Measurements from ENCODE around the gene ABHD16B. TPM values are rescaled to one million over a fixed set of nuclear protein-coding genes. Genes with fewer than 3 reads are reported as not detected.

Gene ABHD16B
- total and polyA plus RNA-seq, 2 experiments from 2014 or later: not detected

DNA sequence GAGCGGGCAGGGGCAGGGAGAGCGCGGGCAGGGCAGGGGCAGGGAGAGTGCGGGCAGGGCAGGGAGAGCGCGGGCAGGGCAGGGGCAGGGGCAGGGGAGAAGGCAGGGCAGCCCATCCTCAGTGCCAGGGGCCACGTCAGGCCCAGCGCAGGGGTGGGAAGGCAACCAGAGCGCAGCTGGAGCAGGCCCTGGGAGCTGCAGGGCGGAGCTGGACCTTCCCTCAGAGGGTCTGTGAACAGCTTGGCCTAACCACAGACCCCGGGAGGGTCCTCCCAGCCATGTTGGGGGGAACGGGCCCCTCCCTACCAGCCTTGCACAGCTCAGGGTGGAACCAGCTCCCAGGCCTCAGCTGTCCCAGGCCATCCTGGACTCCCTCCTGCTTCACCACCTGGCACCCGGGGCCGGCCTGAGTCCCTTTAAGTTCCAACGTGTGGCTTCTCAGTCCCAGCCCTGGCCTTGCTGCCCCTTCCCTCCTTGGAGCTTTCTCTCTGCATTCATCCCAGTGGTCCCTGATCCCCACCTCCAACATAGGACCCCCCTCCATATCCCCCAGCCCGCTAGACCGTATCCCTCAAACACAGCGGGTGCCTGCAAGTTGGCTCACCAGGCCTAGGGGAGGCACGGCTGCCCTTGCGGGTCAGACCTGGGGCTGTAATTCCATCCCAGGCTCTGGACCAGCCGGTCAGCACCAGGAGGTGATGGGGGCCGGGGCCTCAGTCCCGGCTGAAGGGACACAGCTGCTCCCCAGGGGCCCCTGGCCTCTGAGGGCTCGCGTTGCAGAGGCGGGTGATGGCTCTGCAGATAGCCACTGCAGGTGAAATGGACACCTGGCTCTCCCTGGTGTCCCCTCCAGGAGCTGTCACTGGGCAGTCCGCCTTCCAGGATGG lies 24.6 kb upstream of the ABHD16B start:
- H3K4me2 ChIP-seq: no peak overlapping the region
- Mint-ChIP-seq H3K27ac (no peak overlapping the region), H3K4me1 (peaks cover 27% of the 10 kb centered on the region), H3K36me3 (ENCODE audit: low read depth) (no peaks in the 10 kb centered on the region), H3K27me3 (ENCODE audit: insufficient read depth, low read depth, poor library complexity) (peaks cover 19% of the 10 kb centered on the region), H3K9me3 (no peaks in the 10 kb centered on the region), H3K4me3 (no peak overlapping the region)
- H3K4me3 ChIP-seq: no peak overlapping the region
- no peaks in the 10 kb centered on the region for H4K20me1 ChIP-seq (replicated peaks; ENCODE audit: insufficient read depth)
- H3K79me2 ChIP-seq (replicated peaks; ENCODE audit: insufficient read depth): no peaks in the 10 kb centered on the region
- H3K36me3 ChIP-seq (ENCODE audit: insufficient read depth): no peaks in the 10 kb centered on the region
- H3F3A ChIP-seq (replicated peaks; ENCODE audit: low read depth): 0 out of 2 replicates have a peak, but pooled peaks cover 12% of the 10 kb centered on the region
- H3K4me1 ChIP-seq (ENCODE audit: insufficient read depth): peaks cover 21% of the 10 kb centered on the region; the same call in 1 of the 2 replicates
- H3K27ac ChIP-seq (ENCODE audit: low read depth): no peak overlapping the region
- no peak overlapping the region for H2AFZ ChIP-seq
- peaks cover 25% of the 10 kb centered on the region for H3K27me3 ChIP-seq (ENCODE audit: insufficient read depth)
- no peak for ATAC-seq
- TF ChIP-seq ZNF114 (CRISPR knock-in tag; IDR thresholded peaks at IDR 0.05): no peak
- TF ChIP-seq, protein P1, sequence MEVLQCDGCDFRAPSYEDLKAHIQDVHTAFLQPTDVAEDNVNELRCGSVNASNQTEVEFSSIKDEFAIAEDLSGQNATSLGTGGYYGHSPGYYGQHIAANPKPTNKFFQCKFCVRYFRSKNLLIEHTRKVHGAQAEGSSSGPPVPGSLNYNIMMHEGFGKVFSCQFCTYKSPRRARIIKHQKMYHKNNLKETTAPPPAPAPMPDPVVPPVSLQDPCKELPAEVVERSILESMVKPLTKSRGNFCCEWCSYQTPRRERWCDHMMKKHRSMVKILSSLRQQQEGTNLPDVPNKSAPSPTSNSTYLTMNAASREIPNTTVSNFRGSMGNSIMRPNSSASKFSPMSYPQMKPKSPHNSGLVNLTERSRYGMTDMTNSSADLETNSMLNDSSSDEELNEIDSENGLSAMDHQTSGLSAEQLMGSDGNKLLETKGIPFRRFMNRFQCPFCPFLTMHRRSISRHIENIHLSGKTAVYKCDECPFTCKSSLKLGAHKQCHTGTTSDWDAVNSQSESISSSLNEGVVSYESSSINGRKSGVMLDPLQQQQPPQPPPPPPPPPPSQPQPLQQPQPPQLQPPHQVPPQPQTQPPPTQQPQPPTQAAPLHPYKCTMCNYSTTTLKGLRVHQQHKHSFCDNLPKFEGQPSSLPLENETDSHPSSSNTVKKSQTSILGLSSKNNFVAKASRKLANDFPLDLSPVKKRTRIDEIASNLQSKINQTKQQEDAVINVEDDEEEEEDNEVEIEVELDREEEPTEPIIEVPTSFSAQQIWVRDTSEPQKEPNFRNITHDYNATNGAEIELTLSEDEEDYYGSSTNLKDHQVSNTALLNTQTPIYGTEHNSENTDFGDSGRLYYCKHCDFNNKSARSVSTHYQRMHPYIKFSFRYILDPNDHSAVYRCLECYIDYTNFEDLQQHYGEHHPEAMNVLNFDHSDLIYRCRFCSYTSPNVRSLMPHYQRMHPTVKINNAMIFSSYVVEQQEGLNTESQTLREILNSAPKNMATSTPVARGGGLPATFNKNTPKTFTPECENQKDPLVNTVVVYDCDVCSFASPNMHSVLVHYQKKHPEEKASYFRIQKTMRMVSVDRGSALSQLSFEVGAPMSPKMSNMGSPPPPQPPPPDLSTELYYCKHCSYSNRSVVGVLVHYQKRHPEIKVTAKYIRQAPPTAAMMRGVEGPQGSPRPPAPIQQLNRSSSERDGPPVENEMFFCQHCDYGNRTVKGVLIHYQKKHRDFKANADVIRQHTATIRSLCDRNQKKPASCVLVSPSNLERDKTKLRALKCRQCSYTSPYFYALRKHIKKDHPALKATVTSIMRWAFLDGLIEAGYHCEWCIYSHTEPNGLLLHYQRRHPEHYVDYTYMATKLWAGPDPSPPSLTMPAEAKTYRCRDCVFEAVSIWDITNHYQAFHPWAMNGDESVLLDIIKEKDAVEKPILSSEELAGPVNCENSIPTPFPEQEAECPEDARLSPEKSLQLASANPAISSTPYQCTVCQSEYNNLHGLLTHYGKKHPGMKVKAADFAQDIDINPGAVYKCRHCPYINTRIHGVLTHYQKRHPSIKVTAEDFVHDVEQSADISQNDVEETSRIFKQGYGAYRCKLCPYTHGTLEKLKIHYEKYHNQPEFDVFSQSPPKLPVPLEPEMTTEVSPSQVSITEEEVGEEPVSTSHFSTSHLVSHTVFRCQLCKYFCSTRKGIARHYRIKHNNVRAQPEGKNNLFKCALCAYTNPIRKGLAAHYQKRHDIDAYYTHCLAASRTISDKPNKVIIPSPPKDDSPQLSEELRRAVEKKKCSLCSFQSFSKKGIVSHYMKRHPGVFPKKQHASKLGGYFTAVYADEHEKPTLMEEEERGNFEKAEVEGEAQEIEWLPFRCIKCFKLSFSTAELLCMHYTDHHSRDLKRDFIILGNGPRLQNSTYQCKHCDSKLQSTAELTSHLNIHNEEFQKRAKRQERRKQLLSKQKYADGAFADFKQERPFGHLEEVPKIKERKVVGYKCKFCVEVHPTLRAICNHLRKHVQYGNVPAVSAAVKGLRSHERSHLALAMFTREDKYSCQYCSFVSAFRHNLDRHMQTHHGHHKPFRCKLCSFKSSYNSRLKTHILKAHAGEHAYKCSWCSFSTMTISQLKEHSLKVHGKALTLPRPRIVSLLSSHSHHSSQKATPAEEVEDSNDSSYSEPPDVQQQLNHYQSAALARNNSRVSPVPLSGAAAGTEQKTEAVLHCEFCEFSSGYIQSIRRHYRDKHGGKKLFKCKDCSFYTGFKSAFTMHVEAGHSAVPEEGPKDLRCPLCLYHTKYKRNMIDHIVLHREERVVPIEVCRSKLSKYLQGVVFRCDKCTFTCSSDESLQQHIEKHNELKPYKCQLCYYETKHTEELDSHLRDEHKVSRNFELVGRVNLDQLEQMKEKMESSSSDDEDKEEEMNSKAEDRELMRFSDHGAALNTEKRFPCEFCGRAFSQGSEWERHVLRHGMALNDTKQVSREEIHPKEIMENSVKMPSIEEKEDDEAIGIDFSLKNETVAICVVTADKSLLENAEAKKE (CRISPR knock-in tag; IDR thresholded peaks at IDR 0.05): no peak
- TF ChIP-seq POLR2AphosphoS5 (IDR thresholded peaks at IDR 0.05; ENCODE audit: low read depth): no peak
- no peaks in the 10 kb centered on the region for H3K9me2 ChIP-seq (ENCODE audit: insufficient read depth)
- DNase-seq (ENCODE audit: low spot score): no peak

DNA sequence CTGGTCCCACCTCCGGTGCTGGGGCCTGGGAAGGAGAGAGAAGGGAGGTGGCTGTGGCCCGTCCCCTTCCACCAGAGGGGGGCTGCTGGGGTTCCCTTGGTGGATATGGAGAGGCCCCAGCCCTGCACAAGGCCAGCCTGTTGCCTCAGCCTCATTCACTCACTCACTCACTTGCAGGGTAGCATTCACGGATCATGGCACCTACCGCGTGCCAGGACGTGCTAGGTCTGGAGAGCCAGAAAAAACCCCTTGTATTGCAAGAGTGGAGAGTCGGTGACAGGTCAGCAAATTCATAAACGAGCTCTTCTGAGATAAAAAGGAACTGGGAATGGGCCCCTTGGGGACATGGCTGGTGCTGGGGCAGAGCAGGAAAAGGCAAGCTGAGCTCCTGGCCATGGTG lies 23.8 kb upstream of the ABHD16B start:
- Histone ChIP-seq H3K4me1 (ENCODE audit: insufficient read depth) (peaks cover 21% of the 10 kb centered on the region; the same call in 1 of the 2 replicates), H2AFZ (no peak overlapping the region), H3K9me2 (ENCODE audit: insufficient read depth) (no peaks in the 10 kb centered on the region), H3K27ac (ENCODE audit: low read depth) (no peak overlapping the region), H3K4me3 (no peak overlapping the region), H3K36me3 (ENCODE audit: insufficient read depth) (no peaks in the 10 kb centered on the region), H3K79me2 (replicated peaks; ENCODE audit: insufficient read depth) (no peaks in the 10 kb centered on the region), H3F3A (replicated peaks; ENCODE audit: low read depth) (0 out of 2 replicates have a peak, but pooled peaks cover 11% of the 10 kb centered on the region), H3K27me3 (ENCODE audit: insufficient read depth) (peaks cover 18% of the 10 kb centered on the region), H3K4me2 (no peak overlapping the region), H4K20me1 (replicated peaks; ENCODE audit: insufficient read depth) (no peaks in the 10 kb centered on the region)
- Mint-ChIP-seq H3K4me1 (peaks cover 27% of the 10 kb centered on the region), H3K27ac (0 out of 2 replicates have a peak overlapping the region, but pooled peaks have one; percentile 12), H3K4me3 (no peak overlapping the region; the same call in 2 of the 3 replicates), H3K36me3 (ENCODE audit: low read depth) (no peaks in the 10 kb centered on the region), H3K27me3 (ENCODE audit: insufficient read depth, low read depth, poor library complexity) (peaks cover 18% of the 10 kb centered on the region), H3K9me3 (no peaks in the 10 kb centered on the region)
- DNase-seq (ENCODE audit: low spot score) (no peak), ATAC-seq (no peak)
- TF ChIP-seq ZNF331 (CRISPR knock-in tag; IDR thresholded peaks at IDR 0.05; ENCODE audit: low read depth): no peak
- TF ChIP-seq, protein P2, sequence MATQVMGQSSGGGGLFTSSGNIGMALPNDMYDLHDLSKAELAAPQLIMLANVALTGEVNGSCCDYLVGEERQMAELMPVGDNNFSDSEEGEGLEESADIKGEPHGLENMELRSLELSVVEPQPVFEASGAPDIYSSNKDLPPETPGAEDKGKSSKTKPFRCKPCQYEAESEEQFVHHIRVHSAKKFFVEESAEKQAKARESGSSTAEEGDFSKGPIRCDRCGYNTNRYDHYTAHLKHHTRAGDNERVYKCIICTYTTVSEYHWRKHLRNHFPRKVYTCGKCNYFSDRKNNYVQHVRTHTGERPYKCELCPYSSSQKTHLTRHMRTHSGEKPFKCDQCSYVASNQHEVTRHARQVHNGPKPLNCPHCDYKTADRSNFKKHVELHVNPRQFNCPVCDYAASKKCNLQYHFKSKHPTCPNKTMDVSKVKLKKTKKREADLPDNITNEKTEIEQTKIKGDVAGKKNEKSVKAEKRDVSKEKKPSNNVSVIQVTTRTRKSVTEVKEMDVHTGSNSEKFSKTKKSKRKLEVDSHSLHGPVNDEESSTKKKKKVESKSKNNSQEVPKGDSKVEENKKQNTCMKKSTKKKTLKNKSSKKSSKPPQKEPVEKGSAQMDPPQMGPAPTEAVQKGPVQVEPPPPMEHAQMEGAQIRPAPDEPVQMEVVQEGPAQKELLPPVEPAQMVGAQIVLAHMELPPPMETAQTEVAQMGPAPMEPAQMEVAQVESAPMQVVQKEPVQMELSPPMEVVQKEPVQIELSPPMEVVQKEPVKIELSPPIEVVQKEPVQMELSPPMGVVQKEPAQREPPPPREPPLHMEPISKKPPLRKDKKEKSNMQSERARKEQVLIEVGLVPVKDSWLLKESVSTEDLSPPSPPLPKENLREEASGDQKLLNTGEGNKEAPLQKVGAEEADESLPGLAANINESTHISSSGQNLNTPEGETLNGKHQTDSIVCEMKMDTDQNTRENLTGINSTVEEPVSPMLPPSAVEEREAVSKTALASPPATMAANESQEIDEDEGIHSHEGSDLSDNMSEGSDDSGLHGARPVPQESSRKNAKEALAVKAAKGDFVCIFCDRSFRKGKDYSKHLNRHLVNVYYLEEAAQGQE (IDR thresholded peaks at IDR 0.05; ENCODE audit: unreplicated experiment): no peak
- TF ChIP-seq, protein P3, sequence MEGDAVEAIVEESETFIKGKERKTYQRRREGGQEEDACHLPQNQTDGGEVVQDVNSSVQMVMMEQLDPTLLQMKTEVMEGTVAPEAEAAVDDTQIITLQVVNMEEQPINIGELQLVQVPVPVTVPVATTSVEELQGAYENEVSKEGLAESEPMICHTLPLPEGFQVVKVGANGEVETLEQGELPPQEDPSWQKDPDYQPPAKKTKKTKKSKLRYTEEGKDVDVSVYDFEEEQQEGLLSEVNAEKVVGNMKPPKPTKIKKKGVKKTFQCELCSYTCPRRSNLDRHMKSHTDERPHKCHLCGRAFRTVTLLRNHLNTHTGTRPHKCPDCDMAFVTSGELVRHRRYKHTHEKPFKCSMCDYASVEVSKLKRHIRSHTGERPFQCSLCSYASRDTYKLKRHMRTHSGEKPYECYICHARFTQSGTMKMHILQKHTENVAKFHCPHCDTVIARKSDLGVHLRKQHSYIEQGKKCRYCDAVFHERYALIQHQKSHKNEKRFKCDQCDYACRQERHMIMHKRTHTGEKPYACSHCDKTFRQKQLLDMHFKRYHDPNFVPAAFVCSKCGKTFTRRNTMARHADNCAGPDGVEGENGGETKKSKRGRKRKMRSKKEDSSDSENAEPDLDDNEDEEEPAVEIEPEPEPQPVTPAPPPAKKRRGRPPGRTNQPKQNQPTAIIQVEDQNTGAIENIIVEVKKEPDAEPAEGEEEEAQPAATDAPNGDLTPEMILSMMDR (conservative IDR thresholded peaks at IDR 0.05; ENCODE audit: low read depth in 2 of 2): no peak
- no peak for TF ChIP-seq CREB1 (CRISPR knock-in tag; IDR thresholded peaks at IDR 0.05; ENCODE audit: low read depth)
